SU-DHL-6 (cell line): ENCODE measurements around the gene PSG5.
"Not testable (repeated sequence)": the region's sequence is repeated elsewhere in the genome, so short reads cannot be mapped to it uniquely, and the experiment has no call there.

Experiments used
- H2AFZ ChIP-seq: fragments of 200-600 bp; sonication (generic); 2 replicates; pipeline ENCODE4 v1.6.1; 2014; ENCODE audit warnings: low read depth, mild to moderate bottlenecking, moderate library complexity, mixed read lengths, antibody characterized with exemption, low read length; ENCODE audit not compliant: severe bottlenecking
- H3F3A ChIP-seq: fragments of 200-600 bp; shearing (Covaris generic); 2 replicates; pipeline ENCODE4 v1.6.0; 2016; ENCODE audit warnings: antibody characterized with exemption, mild to moderate bottlenecking; ENCODE audit not compliant: insufficient read depth
- H3K27ac ChIP-seq: fragments of 200-600 bp; sonication (generic); 2 replicates; pipeline ENCODE4 v1.5.1; 2016; ENCODE audit warnings: low read depth, mild to moderate bottlenecking, low read length, moderate library complexity, mixed read lengths
- H3K27me3 ChIP-seq: fragments of 200-600 bp; sonication (generic), shearing (Covaris generic); 2 replicates; pipeline ENCODE4 v1.6.0; 2014; ENCODE audit warnings: mild to moderate bottlenecking, low read length
- H3K36me3 ChIP-seq: fragments of 200-600 bp; sonication (generic); 2 replicates; pipeline ENCODE4 v1.6.1; 2014; ENCODE audit warnings: mild to moderate bottlenecking, low read length, mixed read lengths
- H3K4me2 ChIP-seq: fragments of 300-600, 200-600 bp; shearing (Covaris generic), sonication (generic); 2 replicates; pipeline ENCODE4 v1.6.0; 2014; ENCODE audit warnings: low read length, low read depth, mild to moderate bottlenecking; ENCODE audit not compliant: poor library complexity, severe bottlenecking
- H3K4me3 ChIP-seq: fragments of 200-600 bp; sonication (generic); 2 replicates; pipeline ENCODE4 v1.5.1; 2014; ENCODE audit warnings: antibody characterized with exemption, low read length, mild to moderate bottlenecking, mixed read lengths; ENCODE audit not compliant: insufficient read depth, poor library complexity, severe bottlenecking
- H3K79me2 ChIP-seq: fragments of 200-600 bp; sonication (generic); 2 replicates; pipeline ENCODE4 v1.6.1; 2014; ENCODE audit warnings: mild to moderate bottlenecking, low read length, moderate library complexity; ENCODE audit not compliant: insufficient read depth
- H3K9ac ChIP-seq: fragments of 200-600 bp; sonication (generic); 2 replicates; pipeline ENCODE4 v1.7.0; 2014; ENCODE audit warnings: mild to moderate bottlenecking, low read length
- H3K9me2 ChIP-seq: fragments of 200-600 bp; sonication (generic); replicated peaks from 2 replicates; pipeline ENCODE4 v1.6.1; 2014; ENCODE audit warnings: low read length; ENCODE audit not compliant: insufficient read depth
- H3K9me3 ChIP-seq: fragments of 200-600 bp; sonication (generic); 2 replicates; pipeline ENCODE4 v1.6.1; 2014; ENCODE audit warnings: low read length, mixed read lengths; ENCODE audit not compliant: insufficient read depth
- H4K20me1 ChIP-seq: fragments of 200-600 bp; sonication (generic); 2 replicates; pipeline ENCODE4 v1.6.1; 2014; ENCODE audit warnings: low read depth, mild to moderate bottlenecking, antibody characterized with exemption, low read length, moderate library complexity, mixed read lengths
- CTCF ChIP-seq: fragments of 200-600 bp; sonication (generic); IDR thresholded peaks from one replicate; pipeline ENCODE4 v1.5.1; 2017; ENCODE audit warnings: antibody characterized with exemption, mild to moderate bottlenecking, low read length, moderate library complexity; ENCODE audit not compliant: insufficient read depth, poor library complexity, severe bottlenecking
- EZH2phosphoT487 ChIP-seq: fragments of 200-600 bp; sonication (generic), shearing (Covaris generic); conservative IDR thresholded peaks from 2 replicates; pipeline ENCODE4 v1.6.1; 2018; ENCODE audit warnings: mild to moderate bottlenecking, antibody characterized with exemption, low read length, moderate library complexity, mixed read lengths

PSG5 gene

GRCh38 chr19:43148233-43148632 lies 38.1 kb downstream of the PSG5 start:
- TF ChIP-seq EZH2phosphoT487, result no peak
- no peak for TF ChIP-seq CTCF
- Histone ChIP-seq H3K4me2 (no peak overlapping the region), H3K9me3 (no peaks in the 10 kb centered on the region), H2AFZ (no peak overlapping the region), H3K36me3 (no peaks in the 10 kb centered on the region), H3K9me2 (no peaks in the 10 kb centered on the region), H3K79me2 (no peaks in the 10 kb centered on the region), H4K20me1 (no peaks in the 10 kb centered on the region), H3F3A (no peaks in the 10 kb centered on the region), H3K4me3 (no peak overlapping the region), H3K27me3 (no peaks in the 10 kb centered on the region), H3K27ac (no peak overlapping the region), H3K9ac (no peak overlapping the region)

DNA sequence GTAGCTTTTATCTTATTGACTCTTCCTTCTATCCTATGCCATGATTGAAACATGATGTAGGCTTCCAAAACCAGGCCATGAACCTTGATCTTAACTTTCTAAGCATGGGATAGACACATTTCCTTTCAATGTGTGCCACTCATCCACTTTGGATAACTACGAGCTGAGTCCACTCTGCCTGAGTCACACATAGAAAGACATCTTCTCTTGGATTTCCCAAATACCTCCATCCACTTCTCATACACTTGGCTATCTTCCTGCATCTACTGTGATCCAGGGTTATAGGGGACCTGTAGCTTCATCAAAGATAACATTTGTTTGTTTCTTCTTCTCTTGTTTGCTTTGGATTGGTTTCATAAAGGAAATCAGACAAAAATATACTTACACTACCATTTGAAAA lies 44.6 kb downstream of the PSG5 start:
- H3K4me2 ChIP-seq, H3K9ac ChIP-seq, H3K27ac ChIP-seq, H3K27me3 ChIP-seq, H4K20me1 ChIP-seq, H3K36me3 ChIP-seq, H3K9me2 ChIP-seq, H3K79me2 ChIP-seq, H3K4me3 ChIP-seq, H3K9me3 ChIP-seq, H2AFZ ChIP-seq, H3F3A ChIP-seq: not testable (repeated sequence)

DNA sequence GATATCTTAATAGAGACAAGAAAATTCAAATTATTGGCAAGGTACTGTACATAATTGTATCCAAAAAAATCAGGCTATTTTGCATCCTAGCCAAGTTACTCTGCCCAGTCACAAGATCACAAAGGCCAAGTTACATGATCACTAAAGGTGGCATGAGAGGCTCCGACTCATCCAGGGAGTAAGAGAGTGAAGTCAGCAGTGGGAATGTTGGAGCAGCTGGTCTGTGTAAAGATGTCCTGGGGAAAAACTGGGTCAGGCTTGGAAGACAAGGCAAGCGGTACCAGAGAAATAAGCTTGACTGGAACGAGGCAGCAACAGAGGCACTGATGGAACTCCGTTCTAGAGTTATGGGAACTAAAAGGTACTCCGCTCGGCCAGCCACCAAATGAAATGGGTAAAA lies 53.6 kb downstream of the PSG5 start:
- H3K4me3 ChIP-seq, result no peak overlapping the region
- H2AFZ ChIP-seq, result no peak overlapping the region
- no peak overlapping the region for H3K4me2 ChIP-seq
- H3K27me3 ChIP-seq, result no peaks in the 10 kb centered on the region
- H3K27ac ChIP-seq, result no peak overlapping the region
- H4K20me1 ChIP-seq, result no peaks in the 10 kb centered on the region
- no peak overlapping the region for H3K9ac ChIP-seq
- H3F3A ChIP-seq, result no peaks in the 10 kb centered on the region
- no peaks in the 10 kb centered on the region for H3K9me2 ChIP-seq
- H3K79me2 ChIP-seq, result no peaks in the 10 kb centered on the region
- no peaks in the 10 kb centered on the region for H3K9me3 ChIP-seq
- no peak for TF ChIP-seq EZH2phosphoT487
- TF ChIP-seq CTCF, result no peak
- H3K36me3 ChIP-seq, result no peaks in the 10 kb centered on the region

GRCh38 chr19:43131281-43131842 lies 55.0 kb downstream of the PSG5 start:
- H3K79me2 ChIP-seq, H2AFZ ChIP-seq, H3K27ac ChIP-seq, H3K4me3 ChIP-seq, H3K27me3 ChIP-seq, H3K9me2 ChIP-seq, H3F3A ChIP-seq, H3K4me2 ChIP-seq, H3K36me3 ChIP-seq, H4K20me1 ChIP-seq, H3K9ac ChIP-seq, H3K9me3 ChIP-seq: not testable (repeated sequence)

- H2AFZ ChIP-seq, H3K9ac ChIP-seq, H3K36me3 ChIP-seq, H3K9me2 ChIP-seq, H3K4me3 ChIP-seq, H4K20me1 ChIP-seq, H3K9me3 ChIP-seq, H3K27ac ChIP-seq, H3K4me2 ChIP-seq, H3K27me3 ChIP-seq, H3F3A ChIP-seq, H3K79me2 ChIP-seq: not testable (repeated sequence)
Observed at GRCh38 chr19:43129197-43129596, 57.1 kb downstream of the PSG5 start.

DNA sequence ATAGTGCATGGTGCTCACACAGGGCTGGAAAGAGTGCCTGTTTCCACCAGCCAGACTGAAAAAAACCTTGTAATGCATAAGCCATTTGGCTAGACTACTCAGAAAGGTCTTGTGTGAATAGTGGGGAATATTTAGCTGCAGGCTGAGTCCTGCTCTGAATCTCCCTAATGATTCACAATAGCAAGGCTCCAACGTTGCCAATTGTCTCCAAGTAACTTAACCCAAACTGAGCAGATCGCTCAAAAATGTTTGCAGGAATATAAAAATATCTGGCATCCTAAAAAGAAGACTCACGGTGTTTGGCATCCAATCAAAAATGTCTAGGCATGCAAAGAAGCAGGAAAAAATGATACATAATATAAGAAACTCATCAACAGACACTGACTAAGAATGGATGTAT lies 59.0 kb downstream of the PSG5 start:
- H3K27ac ChIP-seq, H3K36me3 ChIP-seq, H3K4me2 ChIP-seq: not testable (repeated sequence)

More for the DNA sequence above, 59.0 kb downstream of the PSG5 start:
- H3F3A ChIP-seq, H3K4me3 ChIP-seq, H4K20me1 ChIP-seq, H3K9me3 ChIP-seq, H3K9ac ChIP-seq, H3K27me3 ChIP-seq, H3K9me2 ChIP-seq, H2AFZ ChIP-seq, H3K79me2 ChIP-seq: not testable (repeated sequence)
